ENCODE results near the gene ARL8B. TPM values are rescaled to one million over a fixed set of nuclear protein-coding genes. Genes with fewer than 3 reads are reported as not detected.

The ARL8B gene
- total and polyA plus RNA-seq, 2 donors (not counting 1 experiment from before 2014, with no cell fraction given), result 74.8 to 98.4 TPM

DNA sequence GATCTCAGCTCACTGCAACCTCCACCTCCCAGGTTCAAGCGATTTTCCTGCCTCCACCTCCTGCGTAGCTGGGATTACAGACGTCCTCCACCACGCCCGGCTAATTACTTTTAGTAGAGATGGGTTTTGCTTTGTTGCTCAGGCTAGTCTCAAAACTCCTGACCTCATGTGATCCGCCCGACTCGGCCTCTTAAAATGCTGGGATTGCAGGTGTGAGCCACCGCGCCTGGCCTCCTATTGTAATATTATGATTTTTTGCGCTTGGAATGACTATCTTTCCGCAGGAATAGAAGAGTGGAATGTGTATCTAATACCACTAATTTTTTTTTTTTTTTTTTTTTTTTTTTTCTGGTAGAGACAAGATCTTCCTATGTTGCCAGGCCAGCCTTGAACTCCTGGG is 1.8 kb downstream of the ARL8B start:
- H3K4me2 ChIP-seq (ENCODE audit: extremely low read depth, insufficient read depth, low read length), result peak overlapping the region; percentile 99
- no peaks in the 10 kb centered on the region for H3K36me3 ChIP-seq (ENCODE audit: control insufficient read depth, insufficient read depth, low read length)
- H4K20me1 ChIP-seq (ENCODE audit: control insufficient read depth, extremely low read depth, insufficient read depth, low read length), result no peaks in the 10 kb centered on the region
- H3K27me3 ChIP-seq (ENCODE audit: control insufficient read depth, insufficient read depth, low read length), result no peaks in the 10 kb centered on the region
- no peak overlapping the region for H3K27ac ChIP-seq (ENCODE audit: insufficient read depth, low read length)
- H3K79me2 ChIP-seq (ENCODE audit: control insufficient read depth, insufficient read depth, low read length), result peaks cover 65% of the 10 kb centered on the region
- H3K4me3 ChIP-seq (replicated peaks in 1 of 4; ENCODE audit: control extremely low read depth in 1 of 4, insufficient read depth in 1 of 4, low read depth in 3 of 4, low read length in 4 of 4), result peak overlapping the region; percentile 94 to 99 (median 98)
- H3K4me1 ChIP-seq (ENCODE audit: control insufficient read depth, extremely low read depth, insufficient read depth, low read length), result peaks cover 3% of the 10 kb centered on the region
- TF ChIP-seq, protein P1, sequence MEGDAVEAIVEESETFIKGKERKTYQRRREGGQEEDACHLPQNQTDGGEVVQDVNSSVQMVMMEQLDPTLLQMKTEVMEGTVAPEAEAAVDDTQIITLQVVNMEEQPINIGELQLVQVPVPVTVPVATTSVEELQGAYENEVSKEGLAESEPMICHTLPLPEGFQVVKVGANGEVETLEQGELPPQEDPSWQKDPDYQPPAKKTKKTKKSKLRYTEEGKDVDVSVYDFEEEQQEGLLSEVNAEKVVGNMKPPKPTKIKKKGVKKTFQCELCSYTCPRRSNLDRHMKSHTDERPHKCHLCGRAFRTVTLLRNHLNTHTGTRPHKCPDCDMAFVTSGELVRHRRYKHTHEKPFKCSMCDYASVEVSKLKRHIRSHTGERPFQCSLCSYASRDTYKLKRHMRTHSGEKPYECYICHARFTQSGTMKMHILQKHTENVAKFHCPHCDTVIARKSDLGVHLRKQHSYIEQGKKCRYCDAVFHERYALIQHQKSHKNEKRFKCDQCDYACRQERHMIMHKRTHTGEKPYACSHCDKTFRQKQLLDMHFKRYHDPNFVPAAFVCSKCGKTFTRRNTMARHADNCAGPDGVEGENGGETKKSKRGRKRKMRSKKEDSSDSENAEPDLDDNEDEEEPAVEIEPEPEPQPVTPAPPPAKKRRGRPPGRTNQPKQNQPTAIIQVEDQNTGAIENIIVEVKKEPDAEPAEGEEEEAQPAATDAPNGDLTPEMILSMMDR (conservative IDR thresholded peaks at IDR 0.05 in 1 of 2, IDR thresholded peaks at IDR 0.05 in 1 of 2; ENCODE audit: low read depth in 1 of 2, low read length in 2 of 2), result no peak
- no peak for TF ChIP-seq EZH2 (IDR thresholded peaks at IDR 0.05; ENCODE audit: low read length, missing control alignments)
- DNase-seq (ENCODE audit: low read depth in 2 of 2), result no peak
- H2AFZ ChIP-seq (ENCODE audit: low read length), result no peak overlapping the region
- H3K9ac ChIP-seq (ENCODE audit: insufficient read depth, low read length), result no peak overlapping the region
- H3K9me3 ChIP-seq (ENCODE audit: control insufficient read depth, insufficient read depth, low read depth, low read length), result no peaks in the 10 kb centered on the region

DNA sequence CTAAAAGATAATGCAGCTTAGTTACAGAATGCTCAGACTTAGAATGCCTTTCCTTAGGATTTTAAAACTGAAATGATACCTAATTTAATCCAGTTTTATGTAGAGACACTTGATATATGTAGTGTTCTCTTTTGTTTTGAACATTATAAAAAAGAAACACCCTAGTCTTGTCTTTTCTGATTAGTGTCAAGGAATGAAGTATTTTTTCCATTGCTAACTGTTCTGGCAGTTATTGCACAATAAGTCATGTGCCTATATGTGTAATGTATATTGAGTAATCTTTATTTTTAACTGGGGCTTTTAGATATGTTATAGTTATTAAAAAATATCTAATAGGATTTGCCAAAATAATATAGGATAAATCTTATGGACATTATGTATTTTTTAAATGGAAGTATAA is 4.5 kb downstream of the ARL8B start:
- Histone ChIP-seq H3K9me3 (ENCODE audit: control insufficient read depth, insufficient read depth, low read depth, low read length) (no peaks in the 10 kb centered on the region), H4K20me1 (ENCODE audit: control insufficient read depth, extremely low read depth, insufficient read depth, low read length) (no peaks in the 10 kb centered on the region), H3K27ac (ENCODE audit: insufficient read depth, low read length) (peak overlapping the region; percentile 10), H3K27me3 (ENCODE audit: control insufficient read depth, insufficient read depth, low read length) (no peaks in the 10 kb centered on the region), H3K4me3 (replicated peaks in 1 of 4; ENCODE audit: control extremely low read depth in 1 of 4, insufficient read depth in 1 of 4, low read depth in 3 of 4, low read length in 4 of 4) (peak overlapping the region in 1 of 4 experiments; percentile 19), H3K79me2 (ENCODE audit: control insufficient read depth, insufficient read depth, low read length) (peaks cover 88% of the 10 kb centered on the region), H3K9ac (ENCODE audit: insufficient read depth, low read length) (no peak overlapping the region), H3K36me3 (ENCODE audit: control insufficient read depth, insufficient read depth, low read length) (no peaks in the 10 kb centered on the region), H3K4me1 (ENCODE audit: control insufficient read depth, extremely low read depth, insufficient read depth, low read length) (peaks cover 3% of the 10 kb centered on the region), H2AFZ (ENCODE audit: low read length) (no peak overlapping the region), H3K4me2 (ENCODE audit: extremely low read depth, insufficient read depth, low read length) (no peak overlapping the region)
- TF ChIP-seq EZH2 (IDR thresholded peaks at IDR 0.05; ENCODE audit: low read length, missing control alignments), result no peak
- TF ChIP-seq, protein P1 (conservative IDR thresholded peaks at IDR 0.05 in 1 of 2, IDR thresholded peaks at IDR 0.05 in 1 of 2; ENCODE audit: low read depth in 1 of 2, low read length in 2 of 2), result no peak
- DNase-seq (ENCODE audit: low read depth in 2 of 2), result peak; percentile 13 to 65

DNA sequence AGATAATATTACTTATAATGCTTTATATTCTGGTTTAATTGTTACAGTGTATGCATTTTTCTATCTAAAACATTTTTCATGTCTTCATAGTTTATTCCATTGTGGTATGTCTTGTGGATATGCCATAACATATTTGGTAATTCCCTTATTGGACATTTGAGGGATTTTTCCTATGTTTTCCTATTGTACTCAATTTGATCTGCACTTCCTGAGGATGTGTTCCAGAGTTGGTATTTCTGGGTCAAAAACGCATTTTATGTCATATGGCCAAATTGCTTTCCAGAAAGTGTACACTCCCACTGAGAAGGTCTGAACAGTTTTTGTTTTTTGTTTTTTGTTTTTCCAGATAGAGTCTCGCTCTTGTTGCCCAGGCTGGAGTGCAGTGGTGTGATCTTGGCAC is 6.8 kb downstream of the ARL8B start:
- Histone ChIP-seq H3K9me3 (ENCODE audit: control insufficient read depth, insufficient read depth, low read depth, low read length) (no peaks in the 10 kb centered on the region), H3K4me2 (ENCODE audit: extremely low read depth, insufficient read depth, low read length) (no peak overlapping the region), H3K27ac (ENCODE audit: insufficient read depth, low read length) (no peak overlapping the region), H3K27me3 (ENCODE audit: control insufficient read depth, insufficient read depth, low read length) (no peaks in the 10 kb centered on the region), H2AFZ (ENCODE audit: low read length) (no peak overlapping the region), H4K20me1 (ENCODE audit: control insufficient read depth, extremely low read depth, insufficient read depth, low read length) (no peaks in the 10 kb centered on the region), H3K36me3 (ENCODE audit: control insufficient read depth, insufficient read depth, low read length) (no peaks in the 10 kb centered on the region), H3K4me1 (ENCODE audit: control insufficient read depth, extremely low read depth, insufficient read depth, low read length) (peaks cover 3% of the 10 kb centered on the region), H3K4me3 (replicated peaks in 1 of 4; ENCODE audit: control extremely low read depth in 1 of 4, insufficient read depth in 1 of 4, low read depth in 3 of 4, low read length in 4 of 4) (no peak overlapping the region), H3K9ac (ENCODE audit: insufficient read depth, low read length) (no peak overlapping the region), H3K79me2 (ENCODE audit: control insufficient read depth, insufficient read depth, low read length) (peaks cover 92% of the 10 kb centered on the region)
- TF ChIP-seq, protein P1 (conservative IDR thresholded peaks at IDR 0.05 in 1 of 2, IDR thresholded peaks at IDR 0.05 in 1 of 2; ENCODE audit: low read depth in 1 of 2, low read length in 2 of 2), result no peak
- no peak for TF ChIP-seq EZH2 (IDR thresholded peaks at IDR 0.05; ENCODE audit: low read length, missing control alignments)
- no peak for DNase-seq (ENCODE audit: low read depth in 2 of 2)

Data from fibroblast of lung (primary cell).